Gastrocnemius medialis (tissue), 4 donors: ENCODE results near the gene UCHL3. TPM values are rescaled to one million over a fixed set of nuclear protein-coding genes. Genes with fewer than 3 reads are reported as not detected.
"Not testable (repeated sequence)": the region's sequence is repeated elsewhere in the genome, so short reads cannot be mapped to it uniquely, and the experiment has no call there.

Experiments used
- ATAC-seq, 2 donors: fragments of 150-250 bp; one replicate each; pipeline ENCODE4 v1.9.1; 2016
- DNase-seq, 2 donors: peaks; one replicate each; pipeline ENCODE4 v3.0.0-alpha.2; 2019
- H3K27ac ChIP-seq, 4 donors: fragments of 200-600 bp; sonication (generic); 1 replicate in 1 of 4; 2 replicates in 3 of 4; pipeline ENCODE4 v1.5.1; 2016 to 2018; ENCODE audit warnings: mild to moderate bottlenecking in 2 of 4, moderate library complexity in 1 of 4
- H3K27me3 ChIP-seq, 3 donors: fragments of 200-600 bp; sonication (generic) in 2 of 3; 1 replicate in 1 of 3; 2 replicates in 2 of 3; pipeline versions ENCODE4 v1.5.1 to v1.6.0; 2016 to 2019; ENCODE audit warnings: mild to moderate bottlenecking in 1 of 3, moderate library complexity in 1 of 3
- H3K36me3 ChIP-seq, 2 donors: fragments of 200-600 bp; sonication (generic) in 1 of 2; one replicate each; pipeline ENCODE4 v1.5.1; 2017 to 2018
- H3K4me1 ChIP-seq, 2 donors: fragments of 200-600 bp; sonication (generic) in 1 of 2; one replicate each; pipeline ENCODE4 v1.5.1; 2016 to 2017; ENCODE audit warnings: mild to moderate bottlenecking in 2 of 2
- H3K4me3 ChIP-seq, 4 donors: fragments of 200-600 bp; sonication (generic) in 3 of 4; 1 replicate in 1 of 4; 2 replicates in 3 of 4; pipeline ENCODE4 v1.5.1; 2016 to 2019; ENCODE audit warnings: mild to moderate bottlenecking in 2 of 4
- H3K9me3 ChIP-seq, 3 donors: fragments of 200-600 bp; sonication (generic) in 2 of 3; 1 replicate in 1 of 3; 2 replicates in 2 of 3; pipeline ENCODE4 v1.5.1; 2016 to 2019
- CTCF ChIP-seq, 5 experiments: fragments of 450-650 bp in 3 of 5; fragments of 200-600 bp in 2 of 5; sonication (generic) in 2 of 5; IDR thresholded peaks in 4 of 5; conservative IDR thresholded peaks in 1 of 5; 1 replicate in 4 of 5; 2 replicates in 1 of 5; pipeline ENCODE4 v1.5.1; 2016 to 2019; ENCODE audit warnings: antibody characterized with exemption in 5 of 5, mild to moderate bottlenecking in 3 of 5, moderate library complexity in 3 of 5
- POLR2A ChIP-seq, 2 donors: fragments of 450-650 bp; IDR thresholded peaks; one replicate each; pipeline ENCODE4 v1.6.1; 2017; ENCODE audit warnings: antibody characterized with exemption in 2 of 2, mild to moderate bottlenecking in 2 of 2, moderate library complexity in 2 of 2
- in situ Hi-C, 4 donors: fragments of 200-750 bp; cut with MboI; loops; one replicate each; pipeline versions ENCODE4 v1.15.0 to v1.8.0; 2017; ENCODE audit warnings: low sequenced_read_pairs in 4 of 4
- intact Hi-C: fragments of 100-400 bp; cut with DNase I; formaldehyde crosslinking; loops from one replicate; pipeline ENCODE4 v1.15.1; 2023; ENCODE audit warnings: low total_unique reads
- total RNA-seq, 4 donors: library from RNA; depleted of rRNA; stranded (reverse); fragments of >200 nt; gene quantifications; one replicate each; pipeline versions ENCODE4 v1.1.0 to v1.2.3, GENCODE V29; 2016

The UCHL3 gene
- total RNA-seq, 4 donors from 2014 or later, result 40.2 to 67.5 (median 44.2) TPM

DNA sequence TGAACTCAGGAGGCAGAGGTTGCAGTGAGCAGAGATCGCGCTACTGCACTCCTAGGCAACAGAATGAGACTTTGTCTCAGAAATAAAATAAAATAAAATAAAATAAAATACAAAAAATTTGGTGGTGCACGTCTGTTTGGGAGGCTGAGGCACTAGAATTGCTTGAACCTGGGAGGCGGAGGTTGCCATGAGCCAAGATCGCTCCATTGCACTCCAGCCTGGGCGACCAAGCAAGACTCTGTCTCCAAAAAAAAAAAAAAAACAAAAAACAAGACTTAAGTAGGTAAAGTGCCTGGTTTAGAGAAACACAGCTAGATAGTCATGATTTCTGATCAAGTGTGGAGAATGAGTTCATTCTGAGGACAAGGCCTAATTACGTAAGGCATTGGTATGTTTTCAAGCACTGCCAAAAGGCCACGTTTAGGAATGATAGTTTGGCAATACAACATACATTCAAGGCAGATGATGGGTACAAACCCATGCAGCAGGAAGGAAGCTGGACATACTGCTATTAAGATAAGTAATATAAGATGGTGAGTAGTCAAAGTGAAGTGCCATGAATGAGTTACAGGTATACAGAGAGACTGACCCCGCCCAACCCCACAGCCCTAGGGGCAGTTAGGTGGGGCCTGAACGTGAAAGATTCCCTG is 4.8 kb upstream of the UCHL3 start:
- DNase-seq, result no peak

GRCh38 chr13:75545386-75545785 is 4.2 kb upstream of the UCHL3 start:
- not testable (repeated sequence) for H3K4me3 ChIP-seq, H3K36me3 ChIP-seq, ATAC-seq, DNase-seq, H3K27me3 ChIP-seq, H3K27ac ChIP-seq, H3K9me3 ChIP-seq
- intact Hi-C loops (loop anchor here (5.0 kb wide), 1 partner anchor 218 kb away; no protein-coding TSS in a partner anchor), in situ Hi-C loops (loop anchor here in 1 of 4 donors (10.0 kb wide), 1 partner anchor 171 kb away; no protein-coding TSS in a partner anchor)
- H3K4me1 ChIP-seq, result peaks cover 5 to 11% of the 10 kb centered on the region in 2 donors

More for the DNA sequence above, 4.8 kb upstream of the UCHL3 start:
- in situ Hi-C loops, result loop anchor here in 1 of 4 donors (10.0 kb wide), 1 partner anchor 170 kb away; no protein-coding TSS in a partner anchor
- Histone ChIP-seq H3K4me3 (no peak overlapping the region), H3K27me3 (no peaks in the 10 kb centered on the region), H3K27ac (no peak overlapping the region), H3K36me3 (no peaks in the 10 kb centered on the region), H3K4me1 (peaks cover 2 to 5% of the 10 kb centered on the region in 2 donors), H3K9me3 (no peaks in the 10 kb centered on the region)
- TF ChIP-seq POLR2A (IDR thresholded peaks at IDR 0.05) (no peak), CTCF (IDR thresholded peaks at IDR 0.05 in 4 of 5, conservative IDR thresholded peaks at IDR 0.05 in 1 of 5) (no peak)
- ATAC-seq, result no peak
- intact Hi-C loops, result loop anchor here (5.0 kb wide), 1 partner anchor 218 kb away; no protein-coding TSS in a partner anchor

GRCh38 chr13:75547917-75548316 is 1.7 kb upstream of the UCHL3 start:
- no peak overlapping the region for H3K4me3 ChIP-seq
- intact Hi-C loops, result loop anchor here (2.0 to 5.0 kb wide), 3 partner anchors 67 to 221 kb away; no protein-coding TSS in a partner anchor
- no peaks in the 10 kb centered on the region for H3K36me3 ChIP-seq
- no peak for DNase-seq
- H3K9me3 ChIP-seq, result no peaks in the 10 kb centered on the region
- TF ChIP-seq CTCF (IDR thresholded peaks at IDR 0.05 in 4 of 5, conservative IDR thresholded peaks at IDR 0.05 in 1 of 5) (no peak), POLR2A (IDR thresholded peaks at IDR 0.05) (no peak)
- H3K27me3 ChIP-seq, result no peaks in the 10 kb centered on the region
- H3K4me1 ChIP-seq, result peaks cover 25 to 28% of the 10 kb centered on the region in 2 donors
- no peak for ATAC-seq
- no peak overlapping the region for H3K27ac ChIP-seq
- in situ Hi-C loops, result loop anchor here in 1 of 4 donors (10.0 kb wide), 1 partner anchor 173 kb away; no protein-coding TSS in a partner anchor

- no peak for DNase-seq
- TF ChIP-seq POLR2A (IDR thresholded peaks at IDR 0.05) (no peak), CTCF (IDR thresholded peaks at IDR 0.05 in 4 of 5, conservative IDR thresholded peaks at IDR 0.05 in 1 of 5) (no peak)
- Histone ChIP-seq H3K27ac (peak overlapping the region; percentile 79 to 95 (median 94)), H3K27me3 (no peaks in the 10 kb centered on the region), H3K4me1 (peaks cover 29 to 36% of the 10 kb centered on the region in 2 donors), H3K4me3 (peak overlapping the region; percentile 82 to 98 (median 96)), H3K36me3 (peaks cover 0 to 16% of the 10 kb centered on the region in 2 donors), H3K9me3 (no peaks in the 10 kb centered on the region)
- intact Hi-C loops, result no loop called here
- in situ Hi-C loops, result no loop called here
- no peak for ATAC-seq
Measured at GRCh38 chr13:75550159-75550567, 572 bp downstream of the UCHL3 start.

- TF ChIP-seq CTCF (IDR thresholded peaks at IDR 0.05 in 4 of 5, conservative IDR thresholded peaks at IDR 0.05 in 1 of 5), result no peak
- TF ChIP-seq POLR2A (IDR thresholded peaks at IDR 0.05), result no peak
- no peak overlapping the region for H3K27ac ChIP-seq
- no peaks in the 10 kb centered on the region for H3K27me3 ChIP-seq
- DNase-seq (no peak), ATAC-seq (no peak)
- peaks cover 0 to 16% of the 10 kb centered on the region in 2 donors for H3K36me3 ChIP-seq
- intact Hi-C loops (no loop called here), in situ Hi-C loops (no loop called here)
- H3K4me1 ChIP-seq, result peaks cover 46 to 47% of the 10 kb centered on the region in 2 donors
- H3K4me3 ChIP-seq, result no peak overlapping the region
- H3K9me3 ChIP-seq, result no peaks in the 10 kb centered on the region
Measured at GRCh38 chr13:75554464-75554863, 4.9 kb downstream of the UCHL3 start.
